Measurements from ENCODE around the gene NLRP3. TPM values are rescaled to one million over a fixed set of nuclear protein-coding genes. Genes with fewer than 3 reads are reported as not detected.
"Not testable (repeated sequence)": the region's sequence is repeated elsewhere in the genome, so short reads cannot be mapped to it uniquely, and the experiment has no call there.

Gene NLRP3
- total RNA-seq, 1 donor from 2014 or later: 0.09 TPM

DNA sequence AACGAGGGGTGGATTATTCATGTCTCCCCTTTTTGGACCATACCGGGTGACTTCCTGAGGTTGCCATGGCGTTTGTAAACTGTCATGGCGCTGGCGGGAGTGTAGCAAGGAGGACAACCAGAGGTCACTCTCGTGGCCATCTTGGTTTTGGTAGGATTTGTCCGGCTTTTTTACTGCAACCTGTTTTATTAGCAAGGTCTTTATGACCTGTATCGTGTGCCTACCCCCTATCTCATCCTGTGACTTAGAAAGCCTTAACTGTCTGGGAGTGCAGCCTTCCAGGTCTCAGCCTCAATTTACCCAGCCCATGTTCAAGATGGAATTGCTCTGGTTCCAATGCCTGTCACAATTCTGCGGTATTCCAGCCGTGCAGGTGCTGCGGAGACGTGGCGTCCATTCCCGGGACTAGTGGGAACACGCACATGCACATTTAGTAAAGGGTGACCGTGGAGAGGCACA, 44.1 kb upstream of the NLRP3 start:
- Histone ChIP-seq H4K20me1 (ENCODE audit: insufficient read depth, low read length) (no peaks in the 10 kb centered on the region), H2AFZ (ENCODE audit: low read depth, low read length) (no peak overlapping the region), H3K4me1 (ENCODE audit: insufficient read depth, low read length) (peaks cover 4% of the 10 kb centered on the region), H3K27ac (ENCODE audit: low read depth, low read length) (no peak overlapping the region), H3K27me3 (ENCODE audit: insufficient read depth, low read length) (no peaks in the 10 kb centered on the region), H3K9me3 (ENCODE audit: insufficient read depth, low read depth, low read length) (no peaks in the 10 kb centered on the region), H3K79me2 (ENCODE audit: insufficient read depth, low read length) (no peaks in the 10 kb centered on the region), H3K9ac (ENCODE audit: low read length) (no peak overlapping the region), H3K4me3 (ENCODE audit: insufficient read depth, low read depth, low read length) (no peak overlapping the region), H3K36me3 (ENCODE audit: insufficient read depth, low read length) (no peaks in the 10 kb centered on the region), H3K4me2 (ENCODE audit: low read length) (no peak overlapping the region)
- FAIRE-seq (no peak), DNase-seq (ENCODE audit: low read depth) (no peak)
- Mint-ChIP-seq H3K4me3 (ENCODE audit: unreplicated experiment) (no peak overlapping the region), H3K4me1 (ENCODE audit: low read depth, unreplicated experiment) (peaks cover 15% of the 10 kb centered on the region), H3K27ac (ENCODE audit: unreplicated experiment) (no peak overlapping the region), H3K9me3 (ENCODE audit: unreplicated experiment) (peaks cover 15% of the 10 kb centered on the region), H3K27me3 (ENCODE audit: low read depth, unreplicated experiment) (peaks cover 13% of the 10 kb centered on the region), H3K36me3 (ENCODE audit: low read depth, unreplicated experiment) (no peaks in the 10 kb centered on the region)
- TF ChIP-seq, protein P1, sequence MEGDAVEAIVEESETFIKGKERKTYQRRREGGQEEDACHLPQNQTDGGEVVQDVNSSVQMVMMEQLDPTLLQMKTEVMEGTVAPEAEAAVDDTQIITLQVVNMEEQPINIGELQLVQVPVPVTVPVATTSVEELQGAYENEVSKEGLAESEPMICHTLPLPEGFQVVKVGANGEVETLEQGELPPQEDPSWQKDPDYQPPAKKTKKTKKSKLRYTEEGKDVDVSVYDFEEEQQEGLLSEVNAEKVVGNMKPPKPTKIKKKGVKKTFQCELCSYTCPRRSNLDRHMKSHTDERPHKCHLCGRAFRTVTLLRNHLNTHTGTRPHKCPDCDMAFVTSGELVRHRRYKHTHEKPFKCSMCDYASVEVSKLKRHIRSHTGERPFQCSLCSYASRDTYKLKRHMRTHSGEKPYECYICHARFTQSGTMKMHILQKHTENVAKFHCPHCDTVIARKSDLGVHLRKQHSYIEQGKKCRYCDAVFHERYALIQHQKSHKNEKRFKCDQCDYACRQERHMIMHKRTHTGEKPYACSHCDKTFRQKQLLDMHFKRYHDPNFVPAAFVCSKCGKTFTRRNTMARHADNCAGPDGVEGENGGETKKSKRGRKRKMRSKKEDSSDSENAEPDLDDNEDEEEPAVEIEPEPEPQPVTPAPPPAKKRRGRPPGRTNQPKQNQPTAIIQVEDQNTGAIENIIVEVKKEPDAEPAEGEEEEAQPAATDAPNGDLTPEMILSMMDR (IDR thresholded peaks at IDR 0.05; ENCODE audit: insufficient read depth, low read depth, low read length): no peak
- no peak for TF ChIP-seq EZH2 (IDR thresholded peaks at IDR 0.05; ENCODE audit: insufficient read depth, low read length)

DNA sequence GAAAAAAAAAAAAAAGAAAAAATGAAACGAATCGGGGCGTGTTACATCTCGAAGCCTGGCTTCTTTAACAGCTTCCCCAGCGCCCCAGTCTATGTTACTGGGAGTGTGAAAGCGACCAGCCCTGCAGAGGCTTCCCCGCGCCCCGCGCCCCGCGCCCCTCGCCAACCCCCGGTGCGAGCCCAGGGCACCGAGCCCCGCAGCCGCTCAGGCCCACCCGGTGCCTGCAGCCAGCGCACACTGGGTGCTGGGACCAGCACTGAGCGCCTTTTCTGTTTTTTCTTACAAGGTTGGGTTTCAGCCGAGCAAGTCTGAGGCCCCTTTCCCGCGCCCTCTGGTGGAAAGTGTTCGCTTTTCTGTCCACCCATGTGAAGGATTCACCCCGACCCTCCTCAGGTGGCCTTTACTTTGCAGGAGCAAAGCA, 42.2 kb upstream of the NLRP3 start:
- TF ChIP-seq EZH2 (IDR thresholded peaks at IDR 0.05; ENCODE audit: insufficient read depth, low read length): no peak
- TF ChIP-seq, protein P1 (IDR thresholded peaks at IDR 0.05; ENCODE audit: insufficient read depth, low read depth, low read length): no peak
- Mint-ChIP-seq H3K27me3 (ENCODE audit: low read depth, unreplicated experiment) (peaks cover 13% of the 10 kb centered on the region), H3K36me3 (ENCODE audit: low read depth, unreplicated experiment) (no peaks in the 10 kb centered on the region), H3K27ac (ENCODE audit: unreplicated experiment) (no peak overlapping the region), H3K4me3 (ENCODE audit: unreplicated experiment) (no peak overlapping the region), H3K9me3 (ENCODE audit: unreplicated experiment) (peaks cover 17% of the 10 kb centered on the region), H3K4me1 (ENCODE audit: low read depth, unreplicated experiment) (peaks cover 8% of the 10 kb centered on the region)
- H2AFZ ChIP-seq (ENCODE audit: low read depth, low read length): no peak overlapping the region
- H3K4me3 ChIP-seq (ENCODE audit: insufficient read depth, low read depth, low read length): no peak overlapping the region
- H3K4me1 ChIP-seq (ENCODE audit: insufficient read depth, low read length): peaks cover 4% of the 10 kb centered on the region
- no peak overlapping the region for H3K4me2 ChIP-seq (ENCODE audit: low read length)
- no peaks in the 10 kb centered on the region for H3K9me3 ChIP-seq (ENCODE audit: insufficient read depth, low read depth, low read length)
- H3K27ac ChIP-seq (ENCODE audit: low read depth, low read length): no peak overlapping the region
- H3K36me3 ChIP-seq (ENCODE audit: insufficient read depth, low read length): no peaks in the 10 kb centered on the region
- H4K20me1 ChIP-seq (ENCODE audit: insufficient read depth, low read length): no peaks in the 10 kb centered on the region
- H3K79me2 ChIP-seq (ENCODE audit: insufficient read depth, low read length): no peaks in the 10 kb centered on the region
- H3K27me3 ChIP-seq (ENCODE audit: insufficient read depth, low read length): no peaks in the 10 kb centered on the region
- no peak for FAIRE-seq
- H3K9ac ChIP-seq (ENCODE audit: low read length): no peak overlapping the region
- no peak for DNase-seq (ENCODE audit: low read depth)

DNA sequence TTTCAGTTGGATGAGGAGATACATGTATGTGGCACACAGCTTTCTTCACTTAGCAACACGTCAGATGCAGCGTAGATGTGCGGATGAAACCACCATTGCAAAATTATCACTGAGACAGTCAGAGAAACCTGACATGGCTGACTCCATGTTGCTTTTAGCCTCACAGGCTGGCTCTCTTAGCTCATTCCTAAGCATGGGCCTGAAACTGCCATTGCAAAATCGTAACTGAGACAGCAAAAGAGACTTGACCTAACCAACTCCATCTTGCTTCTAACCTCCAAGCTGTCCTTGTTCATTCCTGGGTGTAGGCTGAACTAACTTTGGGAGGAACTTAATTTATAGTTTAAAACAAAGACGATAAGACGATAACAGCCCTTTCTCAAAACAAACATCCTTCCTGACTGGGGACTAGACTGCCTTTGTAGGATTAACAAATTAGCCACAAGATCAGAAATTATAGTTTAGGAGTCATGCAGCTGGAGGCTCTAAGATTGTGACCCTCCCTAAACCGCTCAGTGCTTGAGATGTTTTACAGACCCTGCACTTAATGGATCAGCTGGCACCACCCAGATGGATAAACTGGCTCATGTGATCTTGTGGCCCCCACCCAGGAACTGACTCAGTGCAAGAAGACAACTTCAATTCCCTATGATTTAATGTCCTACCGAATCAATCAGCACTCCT, 41.2 kb upstream of the NLRP3 start:
- not testable (repeated sequence) for H3K4me3 ChIP-seq (ENCODE audit: insufficient read depth, low read depth, low read length); H4K20me1 ChIP-seq (ENCODE audit: insufficient read depth, low read length); H3K9ac ChIP-seq (ENCODE audit: low read length); H3K36me3 ChIP-seq (ENCODE audit: insufficient read depth, low read length); H3K27ac ChIP-seq (ENCODE audit: low read depth, low read length); H3K36me3 Mint-ChIP-seq (ENCODE audit: low read depth, unreplicated experiment); FAIRE-seq; H3K79me2 ChIP-seq (ENCODE audit: insufficient read depth, low read length); H3K4me2 ChIP-seq (ENCODE audit: low read length); H3K4me3 Mint-ChIP-seq (ENCODE audit: unreplicated experiment); H3K27me3 ChIP-seq (ENCODE audit: insufficient read depth, low read length); H3K4me1 Mint-ChIP-seq (ENCODE audit: low read depth, unreplicated experiment); H2AFZ ChIP-seq (ENCODE audit: low read depth, low read length); DNase-seq (ENCODE audit: low read depth); H3K4me1 ChIP-seq (ENCODE audit: insufficient read depth, low read length); H3K27ac Mint-ChIP-seq (ENCODE audit: unreplicated experiment); H3K9me3 ChIP-seq (ENCODE audit: insufficient read depth, low read depth, low read length)
- Mint-ChIP-seq H3K27me3 (ENCODE audit: low read depth, unreplicated experiment) (peaks cover 13% of the 10 kb centered on the region), H3K9me3 (ENCODE audit: unreplicated experiment) (peaks cover 17% of the 10 kb centered on the region)
